ENCODE measurements around the gene ETV6.

Gene ETV6

DNA sequence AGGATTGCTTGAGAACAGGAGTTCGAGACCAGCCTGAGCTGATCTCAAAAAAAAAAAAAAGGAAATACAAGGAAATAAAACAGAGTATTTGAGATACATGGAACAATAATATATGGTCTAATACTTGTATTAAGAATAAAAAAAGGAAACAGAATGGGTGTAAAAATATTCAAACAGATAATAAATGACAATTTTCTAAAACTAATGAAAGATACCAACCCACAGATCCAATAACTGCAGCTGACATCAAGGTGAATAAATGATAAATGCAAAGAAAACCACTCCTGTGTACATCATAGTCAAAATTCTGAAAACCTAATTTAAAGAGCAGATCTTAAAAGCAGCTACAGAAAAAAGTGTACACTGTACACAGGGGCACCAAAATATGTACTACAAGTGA, 4.1 kb upstream of the ETV6 start:
- no peak for DNase-seq (ENCODE audit: low read depth)

GRCh38 chr12:11648514-11649412, 711 bp upstream of the ETV6 start:
- peak; percentile 86 for DNase-seq (ENCODE audit: low read depth)

DNA sequence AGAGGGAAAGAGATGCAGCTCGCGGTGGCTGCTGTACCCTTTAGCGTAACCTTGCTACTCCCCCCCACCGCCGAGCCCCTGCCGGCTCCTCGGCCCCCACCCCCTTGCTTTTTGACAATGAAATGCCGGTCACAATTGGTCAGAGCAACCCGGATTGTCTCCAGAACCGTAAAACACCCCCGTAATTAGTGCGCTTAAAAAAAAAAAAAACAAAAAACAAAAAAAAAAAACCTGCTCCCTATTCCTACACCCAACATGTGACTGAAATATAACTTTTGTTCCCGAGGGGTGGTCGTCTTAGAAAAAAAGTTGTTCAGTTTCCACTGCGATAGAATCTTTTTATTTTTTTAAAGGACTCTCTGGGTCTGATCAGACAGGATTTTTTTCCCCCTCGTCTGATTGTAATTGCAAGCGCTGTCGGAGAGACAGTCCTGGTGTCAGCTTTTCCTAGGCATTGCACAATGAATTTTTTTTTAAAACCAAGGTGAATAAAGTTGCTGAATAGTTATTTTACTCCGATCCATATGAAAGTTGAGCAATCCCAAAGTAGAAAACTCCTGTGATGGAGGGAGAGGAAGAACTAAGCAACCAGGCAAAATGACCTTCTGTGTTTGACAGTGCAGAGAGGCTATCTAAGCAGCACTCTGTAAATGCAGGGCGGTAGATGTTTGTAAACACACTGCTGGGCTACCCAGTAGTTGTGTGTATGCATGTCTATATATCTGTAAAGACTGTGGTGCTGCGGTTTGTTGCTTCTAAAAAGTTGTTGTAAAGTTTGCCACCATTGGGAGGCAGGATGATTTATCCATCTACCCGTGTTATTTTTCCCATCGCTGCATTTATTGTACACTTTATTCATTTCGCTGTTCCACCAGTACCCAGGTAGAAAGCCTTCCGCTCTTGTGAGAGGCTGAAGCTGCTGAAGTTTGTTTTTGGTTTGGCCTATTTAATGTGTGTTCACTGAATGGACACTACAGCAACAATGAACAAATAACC, 1.1 kb downstream of the ETV6 start:
- peak; percentile 50 for DNase-seq (ENCODE audit: low read depth)

DNA sequence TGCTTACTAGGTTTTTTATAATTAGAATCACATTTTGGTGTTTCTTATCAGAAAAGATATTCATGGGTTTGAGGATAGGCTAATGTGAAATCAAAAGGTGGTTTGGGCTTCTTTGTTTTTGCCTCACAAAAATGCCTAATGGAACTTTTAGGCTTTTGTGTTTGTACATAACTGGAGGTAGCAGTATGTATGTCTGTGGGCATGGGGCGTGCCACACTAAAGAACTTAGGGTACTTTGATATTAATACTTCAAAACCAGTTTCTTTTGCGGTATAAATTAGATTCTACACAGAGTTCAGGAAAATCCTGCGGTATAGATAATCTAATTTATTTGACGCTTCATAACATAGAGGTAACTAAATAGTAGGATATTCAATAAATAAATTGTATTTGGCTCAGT, 1.9 kb downstream of the ETV6 start:
- DNase-seq (ENCODE audit: low read depth): no peak

DNA sequence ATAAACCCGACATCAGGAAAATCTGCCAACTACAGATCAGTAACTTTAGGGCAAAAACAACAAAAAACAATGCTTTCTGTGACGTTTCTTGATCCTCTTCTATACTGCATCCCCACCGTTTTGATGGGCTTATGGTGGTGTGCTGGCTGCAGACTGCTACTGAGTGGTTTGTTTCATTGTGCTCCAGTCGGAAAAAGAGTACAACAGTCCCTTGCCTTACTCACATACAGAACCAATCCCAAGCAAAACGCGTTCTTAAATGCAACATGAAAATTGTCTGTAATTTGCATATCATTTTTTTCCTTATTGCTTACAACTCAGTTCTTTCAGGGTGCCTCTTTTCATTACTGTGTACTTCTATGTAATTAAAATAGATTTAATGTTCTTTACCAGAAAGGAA, 2.3 kb downstream of the ETV6 start:
- DNase-seq (ENCODE audit: low read depth): no peak

- DNase-seq (ENCODE audit: low read depth): peak; percentile 85
These were observed 3.0 kb downstream of the ETV6 start for GRCh38 chr12:11652351-11653040.

DNA sequence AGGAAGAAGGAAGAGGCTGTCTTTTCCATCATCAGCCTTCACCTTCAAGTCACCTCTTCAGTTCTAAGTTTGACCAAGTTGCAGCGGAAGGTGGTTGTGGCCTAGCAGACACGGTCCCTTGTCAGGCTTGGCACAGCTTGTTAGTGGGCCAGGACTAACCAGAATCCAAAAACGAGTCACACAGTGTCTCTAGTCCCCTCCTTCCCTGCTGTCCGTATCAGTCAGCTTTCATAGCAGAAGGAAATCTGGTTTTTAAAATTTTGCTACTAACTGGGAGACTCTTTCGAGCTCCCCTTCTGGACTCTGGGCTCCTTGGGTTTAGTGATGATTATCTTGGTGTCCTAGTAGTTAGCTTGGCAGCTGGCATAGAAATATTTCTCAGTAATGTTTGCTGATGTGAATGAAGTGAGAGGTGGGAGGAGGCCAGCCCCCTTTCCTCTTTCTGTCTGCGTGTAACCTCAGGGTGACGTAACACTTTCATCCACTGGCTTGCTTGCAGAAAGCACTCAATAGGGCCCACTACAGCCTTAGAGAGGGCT, 3.8 kb downstream of the ETV6 start:
- DNase-seq (ENCODE audit: low read depth): peak; percentile 61

DNA sequence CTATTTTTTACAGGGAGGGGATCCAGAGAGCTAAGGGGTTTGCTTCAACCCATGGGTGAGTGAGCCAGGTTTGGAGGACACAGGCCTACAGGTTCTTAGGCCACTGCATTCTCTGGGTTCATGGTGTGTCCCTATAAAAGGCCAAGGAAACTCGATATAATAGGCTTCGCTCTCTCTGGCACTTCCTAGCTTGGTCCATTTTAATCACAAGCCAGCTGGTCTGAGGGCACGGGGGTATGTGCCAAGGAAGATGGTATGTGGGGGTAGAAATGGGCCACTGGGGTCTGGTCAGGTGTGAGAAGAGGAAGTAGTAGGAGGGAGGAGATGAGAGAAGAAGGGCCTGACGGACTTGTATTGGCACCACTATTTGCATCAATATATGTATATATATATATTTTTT, 4.9 kb downstream of the ETV6 start:
- no peak for DNase-seq (ENCODE audit: low read depth)

- DNase-seq (ENCODE audit: low read depth): no peak
These were observed 5.3 kb downstream of the ETV6 start for GRCh38 chr12:11654802-11655201.

GRCh38 chr12:11655842-11656241, 6.4 kb downstream of the ETV6 start:
- no peak for DNase-seq (ENCODE audit: low read depth)

DNA sequence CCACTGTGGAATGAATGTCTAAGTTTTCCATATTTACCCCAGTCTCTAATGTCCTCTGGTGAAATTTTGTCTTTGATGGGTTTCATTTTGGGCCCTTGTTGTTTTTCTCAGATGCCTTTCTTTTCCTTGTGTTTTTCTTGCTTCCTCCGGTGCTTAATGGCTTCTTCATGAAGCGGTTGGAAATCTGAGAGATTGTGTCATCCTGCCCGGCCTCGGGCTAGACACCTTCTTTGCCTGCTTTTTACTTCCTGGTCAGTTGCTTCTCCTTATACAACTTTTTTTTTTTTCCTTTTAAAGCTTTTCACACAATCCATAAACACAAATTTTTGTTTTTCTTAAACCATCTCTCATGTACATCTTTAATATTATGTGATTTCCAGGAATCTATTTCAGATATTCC, 7.1 kb downstream of the ETV6 start:
- no peak for DNase-seq (ENCODE audit: low read depth)

DNA sequence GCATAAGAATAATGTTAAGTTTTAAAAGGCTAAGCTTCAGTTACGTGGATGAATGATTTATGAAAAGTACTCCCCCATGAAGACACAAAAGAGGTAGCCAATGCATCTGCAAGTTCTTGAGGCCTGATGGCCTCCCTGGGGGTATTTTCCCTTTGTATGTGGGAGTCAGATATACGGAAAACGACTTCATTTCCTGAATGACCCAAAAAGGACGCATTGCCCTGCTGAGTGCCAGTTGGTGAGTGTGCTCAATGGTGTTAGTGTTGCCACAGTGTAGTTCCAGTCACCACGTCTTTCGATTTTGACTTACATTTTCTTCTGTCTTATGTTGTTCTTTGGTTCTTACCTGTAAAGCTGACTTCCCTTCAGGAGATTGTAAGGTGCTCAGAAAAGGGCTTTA, 8.0 kb downstream of the ETV6 start:
- no peak for DNase-seq (ENCODE audit: low read depth)

DNA sequence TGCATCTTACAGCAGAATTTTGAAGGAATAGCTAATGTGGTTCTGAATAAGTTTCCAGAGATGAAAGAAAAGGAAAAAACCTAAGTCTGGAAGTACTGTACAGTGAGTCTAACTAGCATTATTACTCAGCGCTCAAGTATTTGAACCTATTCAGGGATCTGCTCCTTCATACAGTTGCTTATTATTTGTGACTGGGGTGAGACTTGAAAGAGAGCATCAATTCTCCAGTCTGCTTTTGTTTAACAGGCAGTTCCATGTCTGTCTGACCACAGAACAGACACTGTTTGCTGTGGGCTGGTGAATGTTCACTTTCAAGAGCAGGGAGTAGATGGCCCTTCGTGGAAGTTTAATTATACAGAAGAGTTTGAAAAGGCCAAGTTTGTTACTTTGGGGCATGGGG, 9.3 kb downstream of the ETV6 start:
- DNase-seq (ENCODE audit: low read depth): peak; percentile 83

GRCh38 chr12:11660624-11661023, 11.2 kb downstream of the ETV6 start:
- DNase-seq (ENCODE audit: low read depth): no peak

- no peak for DNase-seq (ENCODE audit: low read depth)
These were observed 12.1 kb downstream of the ETV6 start for GRCh38 chr12:11661491-11662089.

- DNase-seq (ENCODE audit: low read depth): no peak
These were observed 12.9 kb downstream of the ETV6 start for GRCh38 chr12:11662369-11662768.

DNA sequence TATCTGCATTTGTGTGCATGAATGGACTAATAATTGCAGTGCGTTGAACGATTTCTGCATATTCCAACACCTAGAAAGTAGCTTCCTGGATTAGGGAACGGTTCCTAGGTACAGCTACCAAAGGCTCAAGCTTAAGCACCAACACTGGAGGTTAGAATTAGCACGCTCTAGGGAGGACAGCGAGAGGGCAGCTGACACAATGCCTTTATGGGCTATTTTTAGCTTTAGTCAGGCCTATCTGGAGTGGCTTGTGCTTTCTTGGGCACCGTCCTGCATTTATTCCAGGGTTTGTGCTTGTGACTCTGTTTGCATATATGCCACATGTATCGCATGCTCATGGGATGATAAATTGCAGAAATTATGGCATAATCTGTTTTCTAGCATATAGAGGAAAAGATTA, 13.7 kb downstream of the ETV6 start:
- DNase-seq (ENCODE audit: low read depth): no peak

DNA sequence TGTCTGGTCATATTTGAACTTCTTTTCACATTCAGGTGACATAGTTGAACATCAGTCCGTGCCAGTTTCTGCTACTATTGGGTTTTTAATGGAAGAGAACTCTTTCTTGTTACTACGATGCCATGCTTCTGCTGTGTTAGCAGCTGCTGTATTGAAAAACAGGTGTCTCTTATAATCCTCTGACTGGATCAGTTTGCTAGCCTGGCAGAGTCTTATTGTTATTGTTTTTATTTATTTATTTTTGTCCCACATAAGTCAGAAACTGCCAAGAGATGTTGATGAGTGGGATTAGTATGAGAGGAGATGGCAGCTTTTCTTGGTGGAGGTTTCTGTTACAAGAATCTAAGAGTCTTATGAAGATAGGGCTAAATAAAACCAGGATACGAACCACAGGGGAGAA, 14.6 kb downstream of the ETV6 start:
- DNase-seq (ENCODE audit: low read depth): no peak

GRCh38 chr12:11666131-11667050, 16.9 kb downstream of the ETV6 start:
- no peak for DNase-seq (ENCODE audit: low read depth)

- DNase-seq (ENCODE audit: low read depth): no peak
These were observed 17.7 kb downstream of the ETV6 start for GRCh38 chr12:11667171-11667570.

Measured in amniotic epithelial cell (primary cell).